Pons (tissue), 1 donor: ENCODE measurements around the gene PGPEP1.
"Not testable (repeated sequence)": the region's sequence is repeated elsewhere in the genome, so short reads cannot be mapped to it uniquely, and the experiment has no call there.

ENCODE experiments used
- DNase-seq: peaks from one replicate; pipeline ENCODE4 v3.0.0-alpha.2; 2016; ENCODE audit warnings: low spot score

Gene PGPEP1

DNA sequence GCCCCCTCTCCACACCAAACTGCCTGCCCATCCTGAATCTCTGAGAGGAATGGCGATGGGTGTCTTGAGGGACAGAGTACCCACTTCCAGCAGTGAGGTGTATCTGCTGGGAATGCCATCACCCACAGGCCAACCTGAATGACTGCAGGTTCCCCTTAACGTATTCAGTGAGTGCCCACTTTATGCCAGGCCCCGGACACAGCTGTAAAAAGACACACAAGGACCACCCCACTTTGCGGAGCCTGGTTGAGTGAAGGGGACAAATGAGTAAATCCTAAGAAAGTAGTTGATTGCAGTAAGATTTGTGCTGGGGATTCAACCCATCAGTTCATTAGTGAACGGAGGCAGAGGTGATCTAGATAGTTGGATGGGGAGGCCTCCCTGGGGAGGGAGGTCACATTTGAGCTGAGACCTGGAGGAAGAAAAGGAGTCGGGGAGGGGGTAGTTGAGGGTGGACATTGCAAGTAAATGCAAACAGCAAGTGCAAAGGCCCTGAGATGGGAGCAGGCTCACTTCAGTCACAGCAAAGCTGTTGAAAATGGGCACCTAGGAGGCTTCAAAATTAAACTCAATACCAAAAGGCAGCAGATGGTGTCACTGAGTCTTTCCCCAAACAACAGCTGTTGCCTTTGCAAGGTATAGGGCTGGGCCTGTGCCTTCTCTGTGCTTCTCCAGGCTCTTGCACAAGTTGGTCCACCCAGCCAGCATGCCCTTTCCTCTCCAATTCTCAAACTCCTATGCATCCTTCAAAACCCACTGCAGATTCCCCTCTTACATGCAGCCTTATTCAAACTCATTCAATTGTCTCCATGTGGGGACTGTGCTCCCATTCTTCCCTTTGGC, 49.9 kb downstream of the PGPEP1 start:
- no peak for DNase-seq

DNA sequence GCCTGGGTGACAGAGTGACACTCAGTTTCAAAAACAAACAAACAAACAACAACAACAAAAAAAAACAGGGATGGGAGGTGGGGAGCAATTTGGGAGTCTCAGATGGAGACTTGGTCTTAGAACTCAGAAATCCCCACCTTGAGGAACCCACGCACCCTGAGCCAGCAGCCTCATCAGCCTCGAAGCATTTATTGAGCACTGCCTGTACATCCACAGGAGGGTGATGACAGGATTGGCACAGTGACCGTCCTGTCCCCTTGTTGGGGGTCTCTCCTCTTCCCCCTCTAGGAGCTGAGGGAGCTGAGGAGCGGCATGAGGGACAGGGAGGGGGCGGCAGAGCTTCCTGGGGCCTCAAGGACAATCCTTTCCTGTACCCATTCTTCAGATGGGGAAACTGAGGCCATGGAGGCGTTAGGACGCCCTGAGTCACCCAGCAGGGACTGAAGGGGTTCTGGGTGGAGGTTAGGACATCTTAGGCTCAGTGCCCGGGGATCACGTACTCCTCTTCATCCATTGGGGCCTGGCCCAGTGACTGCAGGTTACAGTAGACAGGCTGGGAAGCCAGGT, 51.2 kb downstream of the PGPEP1 start:
- no peak for DNase-seq

DNA sequence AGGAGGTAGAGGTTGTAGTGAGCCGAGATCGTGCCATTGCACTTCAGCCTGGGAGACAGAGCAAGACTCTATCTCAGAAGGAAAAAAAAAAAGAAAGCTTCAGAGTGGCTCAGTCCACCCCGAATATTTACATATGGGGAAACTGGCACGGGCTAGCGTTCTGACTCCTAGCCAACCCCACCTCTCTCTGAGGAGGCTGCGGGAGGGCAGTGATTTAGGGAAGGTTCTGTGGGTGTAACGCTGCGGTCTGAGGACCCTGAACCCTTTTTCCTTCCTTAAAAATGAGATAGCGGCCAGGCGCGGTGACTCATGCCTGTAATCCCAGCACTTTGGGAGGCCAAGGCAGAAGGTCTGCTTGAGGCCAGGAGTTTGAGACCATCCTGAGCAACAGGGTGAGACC, 52.0 kb downstream of the PGPEP1 start:
- DNase-seq = no peak

GRCh38 chr19:18392926-18393325, 52.5 kb downstream of the PGPEP1 start:
- DNase-seq = no peak

DNA sequence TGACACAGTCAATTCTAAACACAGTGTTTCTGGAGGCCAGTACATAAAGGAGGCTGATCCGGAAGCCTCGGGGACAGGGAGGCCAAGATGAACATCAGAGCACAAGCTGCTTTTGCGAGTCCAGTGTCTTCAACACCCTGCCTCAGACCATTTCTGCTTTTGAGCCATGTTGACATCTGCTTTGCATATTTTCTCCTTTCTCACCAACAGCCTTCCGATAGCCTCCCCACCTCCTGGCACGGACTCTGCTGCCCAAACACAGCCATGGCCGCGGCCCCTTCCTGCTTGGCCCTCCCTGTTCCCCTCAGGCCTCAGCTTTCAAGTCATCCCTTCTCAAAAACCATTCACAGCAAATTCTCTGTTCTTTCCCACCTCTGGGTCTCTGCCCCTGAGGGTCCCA, 53.4 kb downstream of the PGPEP1 start:
- DNase-seq = no peak

DNA sequence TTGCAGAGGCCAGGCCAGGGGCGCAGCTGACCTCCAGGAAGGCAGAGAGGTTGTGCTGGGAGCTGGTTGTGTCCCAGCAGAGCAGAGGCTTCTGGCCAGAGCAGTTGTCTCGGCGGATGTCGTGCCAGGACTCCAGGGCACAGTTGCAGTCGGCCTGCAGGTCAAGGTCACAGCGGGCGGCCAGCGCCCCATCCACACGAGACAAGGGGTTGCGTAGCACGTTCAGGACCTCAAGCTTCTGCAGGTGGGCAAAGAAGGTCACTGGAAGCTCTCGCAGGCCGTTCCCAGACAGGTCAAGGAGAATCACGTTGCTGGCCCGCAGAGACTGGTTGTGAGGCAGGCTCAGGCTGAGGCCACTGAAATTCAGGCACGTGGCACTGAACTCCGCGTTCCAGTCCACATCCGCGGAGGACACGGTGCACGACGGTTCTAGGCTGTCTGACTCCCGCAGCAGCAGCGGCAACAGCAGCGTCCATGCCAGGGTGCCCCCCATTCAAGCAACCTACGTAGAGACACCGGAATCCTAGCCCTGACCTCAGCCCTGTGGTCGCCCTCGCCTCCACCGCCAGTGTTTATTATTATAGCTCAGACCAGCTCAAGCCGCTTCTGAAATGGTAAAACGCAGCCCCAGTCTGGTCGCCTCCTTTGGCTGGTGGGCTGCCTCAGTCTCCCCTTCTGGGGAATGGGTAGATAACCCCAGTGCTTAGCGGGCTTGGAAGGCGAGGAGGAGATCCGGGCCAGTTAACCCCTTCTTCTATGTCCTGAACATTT, 56.3 kb downstream of the PGPEP1 start:
- no peak for DNase-seq

DNA sequence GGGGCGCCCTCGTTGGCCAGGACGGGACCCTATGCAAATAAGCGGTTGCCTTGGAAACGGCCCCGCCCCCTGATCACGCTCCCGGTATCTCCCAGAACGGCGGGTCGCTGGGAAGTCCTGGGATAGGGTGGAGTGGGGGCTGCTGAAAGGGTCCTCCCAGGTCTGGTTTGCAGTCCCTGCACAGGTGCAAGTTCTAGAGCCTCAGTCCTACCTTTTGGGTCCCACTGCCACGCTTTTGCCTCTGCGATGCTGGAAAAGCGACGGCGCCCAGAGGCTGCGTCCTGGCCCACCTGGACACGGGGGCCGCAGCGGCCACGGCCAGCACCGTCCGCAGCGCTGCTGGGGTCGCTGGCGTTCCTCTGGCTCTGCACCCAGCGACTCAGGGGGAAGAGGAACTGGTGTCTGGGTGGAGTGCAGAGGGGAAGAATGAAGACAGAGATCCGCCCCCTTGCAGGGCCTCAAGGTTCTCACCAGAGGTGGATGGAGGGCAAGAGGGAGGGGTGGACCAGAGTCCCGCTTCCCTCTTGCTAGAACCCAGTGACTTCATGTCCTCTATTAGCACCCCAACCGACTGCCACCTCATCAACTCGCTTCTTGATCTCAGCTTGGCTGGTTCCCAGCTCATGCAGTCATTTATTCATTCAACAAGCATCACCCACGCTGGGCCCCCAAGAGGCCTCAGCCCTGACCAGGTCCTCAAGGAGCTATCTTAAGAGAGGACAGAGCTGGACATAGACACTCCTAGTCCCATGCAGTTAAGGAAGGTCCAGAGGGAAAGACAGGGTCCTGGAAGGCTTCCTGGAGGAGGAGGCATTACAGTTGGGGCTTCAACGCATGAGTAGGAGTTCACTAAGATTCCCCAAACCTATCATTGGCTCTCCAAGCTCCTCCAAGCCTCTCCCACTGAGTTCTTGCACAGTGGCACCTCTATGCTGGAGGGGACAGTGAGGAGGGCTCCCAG, 57.1 kb downstream of the PGPEP1 start, which contains the start of gene LRRC25:
LRRC25 (minus strand) TSS at position 381 of the 961 bp plus-strand sequence. CDS start 659 bp downstream, outside the sequence.
- peak; percentile 60 for DNase-seq

- no peak for DNase-seq
These were observed 58.6 kb downstream of the PGPEP1 start for GRCh38 chr19:18399008-18399407.

- DNase-seq = peak; percentile 74
These were observed 61.2 kb downstream of the PGPEP1 start for GRCh38 chr19:18401580-18402112.

DNA sequence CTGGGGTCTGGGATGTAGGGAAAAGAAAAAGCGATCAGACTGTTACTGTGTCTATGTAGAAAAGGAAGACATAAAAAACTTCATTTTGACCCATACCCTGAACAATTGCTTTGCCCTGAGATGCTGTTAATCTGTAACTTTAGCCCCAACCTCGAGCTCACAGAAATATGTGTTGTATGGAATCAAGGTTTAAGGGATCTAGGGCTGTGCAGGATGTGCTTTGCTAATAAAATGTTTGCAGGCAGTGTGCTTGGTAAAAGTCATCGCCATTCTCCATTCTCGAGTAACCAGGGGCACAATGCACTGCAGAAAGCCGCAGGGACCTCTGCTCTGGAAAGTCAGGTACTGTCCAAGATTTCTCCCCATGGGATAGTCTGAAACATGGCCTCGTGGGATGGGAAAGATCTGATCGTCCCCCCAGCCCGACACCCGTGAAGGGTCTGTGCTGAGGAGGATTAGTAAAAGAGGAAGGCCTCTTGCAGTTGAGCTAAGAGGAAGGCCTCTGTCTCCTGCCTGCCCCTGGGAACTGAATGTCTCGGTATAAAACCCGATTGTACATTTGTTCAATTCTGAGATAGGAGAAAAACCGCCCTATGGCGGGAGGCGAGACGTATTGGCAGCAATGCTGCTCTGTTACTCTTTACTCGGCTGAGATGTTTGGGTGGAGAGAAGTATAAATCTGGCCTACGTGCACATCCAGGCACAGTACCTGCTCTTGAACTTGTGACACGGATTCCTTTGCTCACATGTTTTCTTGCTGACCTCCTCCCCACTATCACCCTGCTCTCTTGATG, 62.3 kb downstream of the PGPEP1 start:
- DNase-seq = not testable (repeated sequence)

GRCh38 chr19:18405754-18406153, 65.4 kb downstream of the PGPEP1 start:
- not testable (repeated sequence) for DNase-seq

DNA sequence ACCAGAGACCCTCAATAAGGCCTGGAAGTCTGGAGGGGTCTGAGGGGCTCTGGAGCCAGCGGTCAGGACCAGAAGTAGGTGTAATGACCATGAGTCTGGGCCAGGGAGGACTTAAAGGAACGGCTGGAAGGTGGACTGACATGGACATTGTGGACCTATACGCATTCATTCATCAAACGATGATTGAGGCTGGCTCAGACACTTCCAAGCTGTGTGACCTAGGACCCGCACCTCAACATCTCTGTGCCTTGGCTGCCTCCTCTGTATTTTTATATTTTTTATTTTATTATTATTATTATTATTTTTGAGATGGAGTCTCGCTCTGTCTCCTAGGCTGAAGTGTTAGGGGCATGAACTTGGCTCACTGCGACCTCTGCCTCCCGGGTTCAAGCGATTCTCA, 66.4 kb downstream of the PGPEP1 start:
- DNase-seq = no peak

DNA sequence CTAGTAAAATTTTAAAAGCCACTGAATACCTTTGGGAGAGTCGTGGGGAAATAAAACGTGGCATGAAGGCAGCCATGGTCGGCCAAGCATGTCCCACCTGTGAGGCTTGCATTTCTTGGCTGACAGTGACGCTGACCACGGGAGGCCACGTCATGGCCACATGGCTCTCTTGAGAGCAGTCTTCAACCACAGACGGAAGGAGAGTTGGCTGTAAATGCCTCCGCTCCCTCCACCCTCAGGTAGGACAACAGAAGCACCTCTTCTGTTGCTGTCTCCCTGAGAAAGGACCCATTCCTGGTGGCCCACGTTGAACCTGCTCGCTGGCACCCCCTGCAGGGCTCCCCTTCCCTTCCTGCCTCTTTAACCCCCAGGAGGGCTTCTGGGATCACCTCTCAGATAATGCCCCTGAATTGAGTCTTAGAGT, 67.7 kb downstream of the PGPEP1 start:
- no peak for DNase-seq

- DNase-seq = no peak
These were observed 72.3 kb downstream of the PGPEP1 start for GRCh38 chr19:18412610-18413239.

DNA sequence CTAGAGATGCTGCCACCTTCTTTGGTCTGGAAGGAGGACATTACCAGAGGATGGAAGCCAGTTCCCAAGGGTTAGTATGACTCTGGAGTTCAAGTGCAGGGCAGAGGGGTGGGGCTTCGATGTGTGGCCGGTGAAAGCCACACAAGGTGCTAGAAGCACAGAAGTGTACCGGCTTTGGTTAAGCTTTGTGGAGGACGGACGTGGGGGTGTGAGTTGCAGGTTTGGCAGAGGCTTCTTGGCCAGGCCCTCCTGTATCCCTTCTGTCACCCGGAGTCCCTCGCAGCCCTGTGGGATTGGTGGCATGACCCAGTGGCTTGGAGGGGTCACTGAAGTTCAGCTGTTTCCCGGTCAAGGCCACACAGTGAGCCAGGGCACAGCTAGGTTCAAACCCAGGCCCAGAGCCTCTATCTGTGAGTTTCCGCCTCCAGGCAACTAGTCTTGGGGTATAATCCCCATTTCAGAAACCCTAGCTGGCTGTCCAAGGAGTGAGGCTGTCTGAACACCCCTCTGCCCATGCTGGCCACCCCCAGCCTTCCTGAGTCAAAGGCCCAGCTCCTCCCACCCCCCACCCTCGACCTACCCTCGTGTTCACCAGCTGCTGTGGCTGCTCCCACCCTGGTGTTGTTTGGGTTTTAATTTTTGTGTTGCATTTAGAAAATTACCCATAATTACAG, 74.2 kb downstream of the PGPEP1 start:
- DNase-seq = no peak

DNA sequence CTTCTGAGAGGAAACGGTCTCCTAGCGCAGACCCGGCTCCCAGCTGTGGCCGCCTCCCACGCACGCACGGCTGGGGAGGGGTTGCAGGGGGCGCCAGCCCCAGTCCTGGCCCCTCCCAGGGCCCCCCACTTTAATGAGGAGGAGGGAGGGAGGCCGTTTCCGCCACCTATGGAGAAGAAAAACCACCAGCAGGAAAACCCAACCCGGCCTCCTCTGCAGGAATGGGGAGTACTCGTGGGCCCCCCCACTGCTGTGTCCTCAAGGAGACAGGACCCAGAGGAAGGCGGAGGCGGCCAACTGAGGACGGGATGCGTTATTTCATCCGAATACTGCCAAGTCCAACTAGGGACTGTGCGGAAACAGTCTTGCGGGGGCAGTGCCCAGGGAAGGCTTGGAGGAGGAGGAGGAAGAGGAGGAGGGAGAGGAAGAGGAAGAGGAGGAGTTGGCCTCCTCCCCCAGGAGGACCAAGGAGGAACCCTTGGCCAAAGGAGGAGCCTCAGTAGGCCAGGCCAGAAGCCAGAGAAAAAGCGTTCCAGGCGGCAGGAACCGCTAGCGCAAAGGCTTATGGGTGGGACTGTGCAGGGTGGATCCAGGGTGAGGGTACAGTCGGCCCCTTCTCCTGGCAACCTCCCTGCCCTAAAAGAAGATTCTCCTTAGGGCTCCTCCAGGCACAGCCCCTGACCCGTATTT, 74.9 kb downstream of the PGPEP1 start:
- DNase-seq = peak; percentile 64

- no peak for DNase-seq
These were observed 76.4 kb downstream of the PGPEP1 start for GRCh38 chr19:18416778-18417249.

DNA sequence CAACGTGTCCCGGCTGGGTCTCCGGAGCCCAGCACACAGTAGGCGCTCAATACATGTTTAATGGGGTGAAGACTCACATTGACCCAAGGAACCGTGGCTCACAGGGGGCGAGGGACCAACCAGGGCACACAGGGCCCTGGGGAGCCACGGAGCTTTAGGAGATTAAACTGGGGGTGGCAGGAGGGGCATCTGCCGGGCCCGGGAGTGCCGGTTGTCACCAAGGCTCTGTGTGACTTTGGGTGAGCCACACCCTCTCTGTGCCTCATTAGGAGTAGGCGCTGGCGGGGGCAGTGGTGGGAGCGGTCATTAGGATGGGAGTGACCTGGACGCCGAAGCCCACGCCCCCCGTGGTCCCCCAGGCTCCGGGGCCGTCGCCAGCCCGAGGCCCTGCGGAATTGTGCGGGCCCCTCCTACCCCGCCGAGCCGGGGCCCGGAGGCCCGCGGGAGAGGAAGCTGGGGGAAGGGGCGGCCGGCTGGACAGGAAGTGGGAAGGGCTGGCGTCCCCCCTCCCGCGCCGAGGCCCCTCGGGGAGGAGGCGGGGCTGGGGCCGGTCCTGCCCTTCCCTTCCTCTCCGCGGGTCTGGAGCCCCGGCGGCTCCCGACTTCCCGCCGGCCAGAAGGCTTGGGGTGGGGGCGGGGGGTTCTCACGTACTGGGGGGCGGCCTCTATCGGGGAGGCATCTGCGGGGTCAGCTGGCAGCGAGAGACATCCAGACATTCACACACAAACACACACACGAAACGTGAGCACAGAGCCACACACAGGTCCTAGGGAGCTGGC, 77.0 kb downstream of the PGPEP1 start:
- DNase-seq = no peak
